Erythroblast (primary cell): ENCODE measurements around the gene CDH13.

ENCODE experiments used
- DNase-seq, 2 experiments: peaks; one replicate each; lab custom pipeline; 2025; lab: John Stamatoyannopoulos, UW
- GATA1 ChIP-seq: IDR thresholded peaks from 2 replicates; pipeline ENCODE4 v1.6.1; 2011; ENCODE audit warnings: low read depth, mild to moderate bottlenecking, control low read depth, low read length, moderate library complexity
- POLR2A ChIP-seq: IDR thresholded peaks from 2 replicates; pipeline ENCODE4 v1.6.1; 2011; ENCODE audit warnings: mild to moderate bottlenecking, low read length

The CDH13 gene

DNA sequence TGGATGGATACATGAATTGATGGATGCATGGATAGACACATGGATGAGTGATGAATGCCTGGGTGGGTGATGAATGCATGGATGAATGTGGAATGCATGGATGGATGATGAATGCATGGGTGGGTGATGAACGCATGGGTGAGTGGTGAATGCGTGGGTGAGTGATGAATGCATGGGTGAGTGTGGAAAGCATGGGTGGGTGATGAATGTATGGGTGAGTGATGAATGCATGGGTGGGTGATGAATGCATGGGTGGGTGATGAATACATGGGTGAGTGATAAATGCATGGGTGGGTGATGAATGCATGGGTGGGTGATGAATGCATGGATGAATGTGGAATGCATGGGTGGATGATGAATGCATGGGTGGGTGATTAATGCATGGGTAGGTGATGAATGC lies 1097.1 kb downstream of the CDH13 start:
- TF ChIP-seq POLR2A (no peak), GATA1 (no peak)
- no peak for DNase-seq

DNA sequence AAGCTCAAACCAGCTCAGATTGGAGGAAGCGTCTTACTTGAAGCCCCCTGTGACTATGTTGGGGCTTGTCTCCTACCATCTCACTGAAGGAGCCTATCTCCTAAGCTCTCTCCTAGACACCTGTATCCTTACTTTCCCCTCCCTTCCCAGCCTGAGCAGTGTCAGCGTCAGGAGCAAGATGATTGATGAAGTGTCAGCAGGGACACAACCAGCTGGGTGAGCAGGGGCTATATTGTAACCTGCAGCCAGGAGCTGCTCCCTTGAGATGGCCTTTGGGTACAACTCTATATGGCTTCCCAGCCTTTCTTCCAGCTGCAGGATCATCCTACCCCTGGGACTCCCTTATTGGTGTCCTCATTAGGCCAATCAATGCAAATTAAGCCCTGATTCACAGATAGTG lies 1097.8 kb downstream of the CDH13 start:
- TF ChIP-seq POLR2A (no peak), GATA1 (no peak)
- no peak for DNase-seq

DNA sequence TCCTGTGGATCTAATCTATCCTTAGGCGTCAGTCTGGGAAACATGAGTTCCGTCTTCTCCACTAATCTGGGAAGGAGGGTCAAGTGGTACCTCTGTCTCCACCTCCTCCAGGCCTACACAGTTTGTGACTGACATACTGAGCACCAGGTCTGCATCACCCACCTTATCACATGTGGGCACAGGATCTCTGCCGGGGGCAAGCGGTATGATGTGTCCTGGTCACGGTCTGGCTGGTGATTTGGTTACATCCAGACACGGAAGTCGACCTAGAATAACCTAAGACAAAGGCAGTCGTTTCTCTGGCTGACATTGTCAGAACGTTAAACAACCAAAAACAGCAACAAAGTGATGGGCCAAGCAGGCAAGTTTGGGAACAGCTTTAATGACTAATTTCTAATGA lies 1098.5 kb downstream of the CDH13 start:
- no peak for TF ChIP-seq GATA1
- TF ChIP-seq POLR2A = no peak
- DNase-seq = no peak

DNA sequence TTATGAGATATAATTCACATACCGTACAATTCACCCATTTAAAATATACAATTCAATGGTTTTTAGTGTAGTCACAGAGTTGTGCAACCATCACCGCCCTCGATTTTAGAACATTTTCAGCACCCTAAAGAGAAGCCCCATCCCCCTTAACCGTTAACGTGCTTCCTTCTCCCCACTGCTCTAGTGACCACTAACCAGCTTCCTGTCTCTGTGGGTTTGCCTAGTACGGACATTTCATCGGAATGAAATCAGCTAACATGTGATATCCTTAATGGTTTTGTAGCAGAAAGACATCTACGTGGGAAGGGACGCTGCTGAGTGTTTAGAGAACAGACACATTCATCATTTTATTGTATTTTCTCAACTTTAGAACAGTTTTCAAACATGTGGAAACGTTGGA lies 1100.2 kb downstream of the CDH13 start:
- DNase-seq = no peak
- TF ChIP-seq GATA1 (no peak), POLR2A (no peak)

DNA sequence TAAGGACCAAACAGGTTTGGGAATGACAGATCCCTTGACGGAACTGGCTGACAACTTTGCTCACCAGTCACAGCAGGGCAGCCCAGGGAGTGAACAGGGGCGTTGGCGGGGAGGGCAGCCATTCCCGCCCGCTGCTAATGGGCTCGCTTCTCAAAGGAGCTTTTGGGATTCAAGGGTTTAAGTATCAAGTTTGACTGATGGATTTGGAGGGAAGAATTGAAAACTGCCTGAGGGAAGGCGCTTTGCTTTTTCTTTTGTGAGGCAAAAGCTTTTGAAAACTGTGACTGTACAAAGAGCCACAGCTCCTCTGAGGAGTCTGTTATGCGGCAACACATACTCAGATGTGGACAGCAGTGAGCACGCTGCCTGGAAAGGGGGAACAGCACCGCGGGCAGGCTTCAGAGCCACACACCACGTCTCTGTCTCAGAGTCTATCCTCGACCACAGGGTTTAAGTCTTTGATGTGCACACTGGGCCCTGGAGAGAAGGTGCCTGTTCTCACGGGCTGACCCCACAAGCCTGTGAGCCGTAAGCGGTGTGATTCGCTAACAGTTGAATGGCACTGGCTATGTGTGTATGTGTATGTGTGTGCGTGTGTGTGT lies 1101.1 kb downstream of the CDH13 start:
- TF ChIP-seq POLR2A = no peak
- no peak for TF ChIP-seq GATA1
- DNase-seq = no peak

DNA sequence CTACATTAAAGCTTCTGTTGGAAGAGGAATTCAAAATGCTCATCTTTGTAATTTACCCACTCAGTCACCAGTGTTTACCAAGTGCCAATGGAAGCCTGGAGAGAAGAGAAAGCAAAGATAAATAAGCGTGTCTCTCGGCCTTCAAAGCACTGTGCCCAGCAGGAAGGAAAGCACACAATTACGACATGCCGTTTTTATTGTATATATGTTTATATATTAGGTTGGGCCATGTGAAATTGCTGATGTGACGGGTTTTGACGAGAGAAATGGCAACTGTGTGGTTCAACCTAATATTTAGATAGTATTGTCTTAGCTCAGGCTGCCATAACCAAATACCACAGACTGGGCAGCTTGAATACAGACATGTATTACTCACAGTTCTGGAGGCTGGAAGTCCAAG lies 1101.7 kb downstream of the CDH13 start:
- DNase-seq = no peak
- no peak for TF ChIP-seq GATA1
- TF ChIP-seq POLR2A = no peak

DNA sequence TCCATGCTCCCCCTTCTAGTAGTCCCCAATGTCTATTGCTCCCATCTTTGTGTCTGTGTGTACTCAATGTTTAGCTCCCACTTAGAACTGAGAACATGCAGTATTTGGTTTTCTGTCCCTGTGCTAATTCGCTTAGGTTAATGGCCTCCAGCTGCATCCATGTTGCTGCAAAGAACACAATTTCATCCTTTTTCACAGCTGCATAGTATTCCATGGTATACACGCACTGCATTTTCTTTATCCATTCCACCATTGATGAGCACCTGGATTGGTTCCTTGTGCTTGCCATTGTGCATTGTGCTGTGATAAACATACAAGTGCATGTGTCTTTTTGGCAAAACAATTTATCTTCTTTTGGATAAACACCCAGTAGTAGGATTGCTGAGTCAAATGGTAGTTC lies 1104.0 kb downstream of the CDH13 start:
- no peak for DNase-seq
- TF ChIP-seq GATA1 = no peak
- no peak for TF ChIP-seq POLR2A

DNA sequence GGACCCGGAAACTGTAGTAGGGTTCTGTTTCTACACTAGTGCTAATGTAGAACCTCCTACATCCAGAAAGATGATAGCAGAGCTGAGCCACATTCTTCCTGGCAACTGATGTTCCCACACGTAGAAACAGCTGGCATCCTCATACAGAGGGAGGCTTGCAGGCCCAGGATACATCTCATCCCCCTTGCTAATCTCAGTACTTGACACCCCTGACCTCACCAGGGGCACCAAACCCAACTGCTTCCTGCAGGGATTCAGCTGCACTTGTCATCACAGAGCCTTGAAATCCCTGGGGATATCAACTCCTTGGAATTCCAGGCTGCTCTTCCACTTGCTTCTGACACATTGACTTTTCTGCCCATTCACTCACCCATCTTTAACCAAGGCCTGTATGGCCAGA lies 1105.8 kb downstream of the CDH13 start:
- DNase-seq = no peak
- TF ChIP-seq POLR2A = no peak
- TF ChIP-seq GATA1 = no peak

DNA sequence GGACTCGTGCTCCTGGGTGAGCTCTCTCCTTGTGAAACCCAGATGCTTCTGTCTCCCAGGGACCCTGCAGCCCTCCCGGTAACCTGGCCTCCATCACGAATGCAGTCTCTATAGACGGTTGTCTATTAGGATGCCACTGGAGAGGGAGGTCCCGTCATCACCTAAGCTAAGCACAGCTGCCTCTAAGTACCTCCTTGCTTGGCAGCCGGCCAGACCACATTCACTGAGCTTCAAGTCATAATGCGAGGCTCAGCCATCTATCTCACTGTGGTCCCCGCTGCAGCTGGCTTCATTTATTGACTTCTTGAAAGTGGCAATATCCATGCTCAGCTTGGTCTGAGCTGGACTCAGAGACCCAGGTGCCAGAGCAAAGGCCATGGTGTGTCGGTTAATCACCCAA lies 1106.5 kb downstream of the CDH13 start:
- DNase-seq = no peak
- TF ChIP-seq GATA1 (no peak), POLR2A (no peak)

DNA sequence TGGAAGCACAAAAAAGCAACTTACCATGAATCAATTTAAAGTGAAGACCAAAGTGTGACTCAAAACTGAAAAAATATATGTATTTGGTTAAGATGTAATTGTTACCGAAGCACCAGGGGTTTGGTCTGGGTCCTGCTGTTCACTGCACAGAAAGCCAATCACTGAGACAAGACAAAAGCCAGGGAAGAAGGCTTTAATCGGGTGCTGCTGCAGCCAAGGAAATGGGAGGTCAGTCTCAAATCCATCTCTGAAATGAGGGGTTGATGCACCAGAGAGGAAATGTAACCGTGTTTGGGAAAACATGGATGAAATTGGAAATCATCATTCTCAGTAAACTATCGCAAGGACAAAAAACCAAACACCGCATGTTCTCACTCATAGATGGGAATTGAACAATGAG lies 1107.4 kb downstream of the CDH13 start:
- DNase-seq = no peak
- TF ChIP-seq POLR2A = no peak
- no peak for TF ChIP-seq GATA1

DNA sequence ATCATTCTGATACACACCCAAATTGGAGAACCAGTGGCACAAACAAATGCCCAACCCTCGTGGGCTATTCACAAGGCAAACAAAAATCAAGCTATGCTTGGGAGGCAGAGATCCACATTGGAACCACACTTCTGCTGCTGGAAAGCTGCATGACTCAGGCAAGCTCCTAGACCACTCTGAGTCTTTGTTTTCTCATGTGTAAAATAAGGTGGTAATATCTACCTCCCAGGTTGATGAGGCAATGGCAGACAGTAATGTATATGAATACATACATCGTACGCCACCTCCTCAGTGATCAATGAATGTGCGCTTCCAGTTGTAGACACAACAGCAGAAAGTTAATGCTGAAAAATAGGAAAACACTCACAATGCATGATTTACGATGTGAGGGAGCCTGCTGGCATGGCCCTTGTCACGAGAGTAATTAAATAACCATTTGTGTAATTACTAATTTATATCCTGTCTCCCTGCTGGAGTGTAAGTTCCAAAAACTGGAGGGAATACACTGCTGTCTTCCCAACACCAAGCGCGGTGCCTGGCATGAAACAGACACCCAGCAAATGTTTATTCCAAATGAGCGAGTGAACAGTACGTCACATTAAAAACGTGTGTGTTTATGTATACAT lies 1111.1 kb downstream of the CDH13 start:
- TF ChIP-seq GATA1 (no peak), POLR2A (no peak)
- DNase-seq = no peak

DNA sequence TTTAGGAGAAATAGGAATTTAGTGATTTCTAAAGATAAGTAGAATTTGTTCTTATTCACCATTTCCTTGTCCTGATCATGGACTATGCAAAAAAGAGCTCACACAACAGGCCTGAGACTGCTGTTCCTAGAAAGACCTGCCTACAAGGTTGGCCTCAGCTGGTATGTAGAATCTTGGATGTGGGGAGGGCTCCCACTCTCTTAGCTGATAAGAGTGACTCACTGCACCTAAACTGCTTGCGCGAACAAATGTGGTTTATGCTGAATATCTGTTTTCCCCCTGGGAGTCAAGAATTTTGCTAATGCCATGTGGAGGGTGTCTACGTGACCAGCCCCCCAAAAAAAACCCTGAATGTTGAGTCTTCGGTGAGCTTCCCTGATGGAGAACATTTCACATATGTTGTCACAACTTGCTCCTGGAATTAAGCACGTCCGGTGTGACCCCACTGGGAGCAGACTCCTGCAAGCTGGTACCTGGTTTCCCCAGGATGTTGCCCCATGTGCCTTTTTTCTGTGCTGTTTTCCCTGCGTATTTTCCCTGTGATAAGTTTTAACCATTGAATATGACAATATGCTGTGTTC lies 1112.2 kb downstream of the CDH13 start:
- no peak for TF ChIP-seq GATA1
- TF ChIP-seq POLR2A = no peak
- DNase-seq = no peak

DNA sequence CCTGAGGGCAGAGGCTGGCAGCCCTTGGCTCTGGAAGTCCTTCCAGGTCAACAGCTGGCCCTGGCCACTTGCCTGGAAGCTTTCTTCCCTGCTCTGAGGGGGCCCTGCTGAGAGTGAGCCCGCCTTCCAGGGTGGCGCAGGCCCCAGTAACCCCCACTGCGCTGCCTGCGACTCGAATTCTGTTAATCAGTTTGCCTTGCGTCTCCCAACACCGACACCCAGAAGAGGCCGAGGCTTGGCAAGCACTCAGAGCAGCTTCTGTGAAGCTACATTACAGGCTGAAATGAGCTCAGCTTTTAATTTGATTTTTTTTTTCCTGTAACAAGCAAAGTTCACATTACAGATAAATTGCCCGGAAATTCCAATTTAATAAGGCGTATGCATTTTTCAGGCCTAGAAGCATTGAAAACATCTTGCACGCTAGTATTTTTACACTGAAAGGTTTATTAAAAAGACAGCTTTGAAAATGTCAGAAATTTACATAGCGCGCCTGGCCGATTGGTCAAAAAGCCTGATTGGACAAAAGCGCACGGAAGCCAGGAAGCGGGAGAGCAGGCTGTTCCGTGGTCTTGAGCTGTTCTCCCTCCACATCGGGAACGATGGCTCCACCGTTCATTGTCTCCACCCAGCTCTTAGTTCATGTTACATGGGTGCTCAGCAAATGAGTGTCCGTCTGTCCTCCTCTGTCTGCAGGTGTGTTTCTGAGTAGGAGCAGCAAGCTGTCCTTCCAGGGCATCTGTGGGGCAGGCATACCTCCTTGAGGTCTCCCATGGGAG lies 1115.5 kb downstream of the CDH13 start:
- no peak for TF ChIP-seq POLR2A
- no peak for DNase-seq

DNA sequence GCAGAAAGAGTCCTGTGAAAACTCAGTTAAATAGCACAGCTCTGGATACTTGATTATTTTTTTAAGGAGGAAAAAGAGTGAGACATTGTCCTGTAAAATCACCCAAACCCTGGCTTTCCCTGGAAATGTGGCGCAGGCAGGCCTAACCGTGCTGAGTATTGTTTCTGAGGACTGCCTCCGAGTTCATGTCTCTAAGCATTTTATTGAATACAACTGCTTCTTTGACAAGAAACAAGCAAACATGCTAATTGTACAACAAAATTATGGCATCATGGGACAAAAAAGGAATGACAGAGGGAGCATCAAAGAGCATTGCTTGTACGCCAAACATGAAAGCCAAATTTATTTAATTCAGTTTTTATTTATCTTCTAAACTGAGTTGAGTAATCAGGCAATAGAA lies 1116.5 kb downstream of the CDH13 start:
- DNase-seq = no peak
- TF ChIP-seq POLR2A (no peak), GATA1 (no peak)

DNA sequence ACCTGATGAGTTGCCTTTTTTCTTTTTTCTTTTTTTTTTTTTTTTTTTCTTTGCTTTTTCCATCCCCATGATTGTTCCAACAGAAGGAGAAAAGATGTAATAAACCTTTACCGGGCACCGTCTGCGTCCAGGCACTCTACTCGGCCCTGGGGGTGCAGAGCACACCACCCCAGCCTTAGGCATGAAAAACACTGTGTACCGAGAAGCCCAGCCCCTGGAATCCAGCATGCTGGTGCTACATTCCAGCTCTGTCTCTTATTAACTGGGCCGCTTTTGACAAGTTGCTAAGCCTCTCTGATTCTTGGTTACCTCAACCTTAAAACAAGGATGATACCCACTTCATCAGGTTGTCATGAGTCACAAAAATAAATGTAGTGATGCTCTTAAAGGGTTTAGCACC lies 1117.0 kb downstream of the CDH13 start:
- TF ChIP-seq POLR2A = no peak
- no peak for DNase-seq
